ENCODE measurements around the gene MGAT2. TPM values are rescaled to one million over a fixed set of nuclear protein-coding genes. Genes with fewer than 3 reads are reported as not detected.

MGAT2 gene
- total and polyA plus RNA-seq, 9 of the 15 experiments (the other 6 are each of a cell fraction or from before 2014, with no cell fraction given): 0.03 to 33.3 (median 24.6) TPM; not detected in 1

- TF ChIP-seq CUX1 (CRISPR knock-in tag; IDR thresholded peaks at IDR 0.05): no peak
- TF ChIP-seq ZBTB11 (CRISPR knock-in tag; IDR thresholded peaks at IDR 0.05): 0 out of 6 replicates have a peak, but pooled peaks of 1 of the 3 experiments have one; percentile 34
- no peak for TF ChIP-seq SIX5 (IDR thresholded peaks at IDR 0.05; ENCODE audit: borderline replicate concordance in 1 of 2, insufficient read depth in 1 of 2, low read depth in 1 of 2, low read length in 2 of 2)
- no peak for TF ChIP-seq BCL6 (CRISPR knock-in tag; IDR thresholded peaks at IDR 0.05)
- no peak for TF ChIP-seq RNF219 (CRISPR knock-in tag; IDR thresholded peaks at IDR 0.05)
- TF ChIP-seq SIN3B (IDR thresholded peaks at IDR 0.05; ENCODE audit: low read depth): peak; percentile 57; the same call in 1 of the 2 replicates
- TF ChIP-seq RB1 (IDR thresholded peaks at IDR 0.05; ENCODE audit: low read depth): peak; percentile 70
- peak; percentile 97 for TF ChIP-seq E2F4 (CRISPR knock-in tag; IDR thresholded peaks at IDR 0.05; ENCODE audit: low read depth)
- TF ChIP-seq FOXJ2 (tag; IDR thresholded peaks at IDR 0.05): peak; percentile 57; the same call in 1 of the 2 replicates
Observed at GRCh38 chr14:49598485-49599300, 21.9 kb upstream of the MGAT2 start, which contains the start of gene LRR1 (continued).

Data from K562 (cell line).